WERI-Rb-1 (cell line): Measurements from ENCODE around the gene PSMB9.

Experiments
- DNase-seq: peaks from one replicate; pipeline ENCODE4 v3.0.0-alpha.2; 2020
- H3K27ac ChIP-seq: fragments of 250-450 bp; sonication (Bioruptor Pico); 2 replicates; pipeline ENCODE4 v1.5.1; 2020; ENCODE audit warnings: mild to moderate bottlenecking, moderate library complexity
- H3K27me3 ChIP-seq: fragments of 250-450 bp; sonication (Bioruptor Pico); 2 replicates; pipeline ENCODE4 v1.5.1; 2021; ENCODE audit warnings: mild to moderate bottlenecking, low read depth, moderate library complexity; ENCODE audit not compliant: insufficient read depth, severe bottlenecking
- H3K36me3 ChIP-seq: fragments of 250-450 bp; sonication (Bioruptor Pico); 2 replicates; pipeline ENCODE4 v1.5.1; 2020; ENCODE audit warnings: mild to moderate bottlenecking, moderate library complexity
- H3K4me3 ChIP-seq: 2 replicates; pipeline ENCODE4 v1.5.1; 2011; ENCODE audit warnings: low read depth, mild to moderate bottlenecking, control low read depth, low read length
- H3K9me3 ChIP-seq: fragments of 250-450 bp; sonication (Bioruptor Pico); 2 replicates; pipeline ENCODE4 v1.5.1; 2021; ENCODE audit warnings: mild to moderate bottlenecking, moderate library complexity; ENCODE audit not compliant: severe bottlenecking
- CTCF ChIP-seq: IDR thresholded peaks from 2 replicates; pipeline ENCODE4 v1.5.1; 2011; ENCODE audit warnings: low read depth, mild to moderate bottlenecking, control low read depth, inconsistent platforms, low read length

Gene PSMB9

GRCh38 chr6:32829495-32829894, 24.5 kb upstream of the PSMB9 start:
- Histone ChIP-seq H3K4me3 (no peak overlapping the region), H3K9me3 (no peaks in the 10 kb centered on the region), H3K27me3 (no peaks in the 10 kb centered on the region), H3K27ac (no peak overlapping the region), H3K36me3 (no peaks in the 10 kb centered on the region)
- DNase-seq = no peak
- TF ChIP-seq CTCF = no peak

DNA sequence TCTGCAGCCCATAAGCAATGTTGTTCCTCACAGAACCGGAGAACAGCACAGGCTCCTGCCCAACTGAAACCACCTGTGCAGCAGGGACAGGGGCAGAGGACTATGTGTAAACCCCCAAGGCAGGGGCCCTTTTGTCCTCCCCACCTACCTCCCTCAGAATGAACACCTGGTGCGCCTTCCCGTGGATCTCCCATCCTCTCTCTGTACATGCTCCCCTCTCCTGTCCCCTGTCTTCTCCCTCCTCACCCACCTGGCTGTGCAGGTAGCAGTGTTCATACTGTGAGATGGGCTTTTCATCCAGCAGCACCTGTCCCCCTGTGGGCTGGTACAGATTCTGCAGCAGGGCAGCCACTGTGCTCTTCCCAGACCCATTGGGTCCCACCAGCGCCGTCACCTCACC, 24.0 kb upstream of the PSMB9 start:
- DNase-seq = no peak
- Histone ChIP-seq H3K36me3 (no peaks in the 10 kb centered on the region), H3K27ac (no peak overlapping the region), H3K9me3 (no peaks in the 10 kb centered on the region), H3K4me3 (no peak overlapping the region), H3K27me3 (no peaks in the 10 kb centered on the region)
- TF ChIP-seq CTCF = no peak

DNA sequence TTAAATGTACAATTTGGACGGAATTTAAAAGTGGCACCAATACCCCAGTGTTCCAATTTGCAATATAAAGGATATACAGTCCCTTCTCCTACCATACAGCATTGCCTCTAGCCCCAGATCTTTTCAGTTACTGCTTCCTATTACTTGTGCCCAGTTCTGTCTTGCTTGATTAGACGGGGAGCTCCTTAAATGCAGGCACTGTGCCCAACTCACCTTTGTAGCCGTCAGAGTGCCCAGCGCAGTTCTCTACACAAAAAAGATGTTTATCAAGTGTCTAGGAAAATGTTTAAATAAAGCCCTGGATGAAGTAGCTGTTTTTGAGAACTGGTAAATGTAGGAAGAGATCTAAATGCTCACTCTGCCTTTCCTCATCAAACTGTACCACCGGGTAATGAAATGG, 23.1 kb upstream of the PSMB9 start:
- Histone ChIP-seq H3K27ac (no peak overlapping the region), H3K9me3 (no peaks in the 10 kb centered on the region), H3K27me3 (no peaks in the 10 kb centered on the region), H3K36me3 (no peaks in the 10 kb centered on the region), H3K4me3 (no peak overlapping the region)
- DNase-seq = no peak
- TF ChIP-seq CTCF = no peak

DNA sequence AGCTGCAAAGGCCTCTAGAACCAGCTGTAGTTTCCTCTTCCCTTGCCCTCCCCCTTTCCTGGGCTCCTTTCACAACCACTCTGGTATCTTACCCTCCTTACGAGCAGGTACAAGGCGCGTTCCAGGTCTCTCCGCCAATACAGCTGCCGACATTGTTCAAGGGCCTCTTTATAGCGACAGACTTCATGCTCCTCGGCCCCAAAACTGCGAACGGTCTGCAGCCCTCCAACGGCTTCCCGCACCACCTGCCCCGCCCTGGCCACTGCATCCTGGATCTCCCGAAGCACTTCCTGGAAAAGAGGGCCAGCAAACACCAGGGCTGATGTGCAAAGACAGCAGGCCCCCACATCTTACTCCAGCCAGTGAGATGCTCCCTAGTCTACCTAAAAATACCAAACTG, 21.5 kb upstream of the PSMB9 start:
- Histone ChIP-seq H3K27ac (no peak overlapping the region), H3K9me3 (no peaks in the 10 kb centered on the region), H3K4me3 (no peak overlapping the region), H3K36me3 (no peaks in the 10 kb centered on the region), H3K27me3 (no peaks in the 10 kb centered on the region)
- no peak for TF ChIP-seq CTCF
- DNase-seq = no peak

- Histone ChIP-seq H3K4me3 (no peak overlapping the region), H3K9me3 (no peaks in the 10 kb centered on the region), H3K27me3 (no peaks in the 10 kb centered on the region), H3K27ac (no peak overlapping the region), H3K36me3 (no peaks in the 10 kb centered on the region)
- no peak for DNase-seq
- no peak for TF ChIP-seq CTCF
Measured at GRCh38 chr6:32833664-32834063, 20.3 kb upstream of the PSMB9 start.

DNA sequence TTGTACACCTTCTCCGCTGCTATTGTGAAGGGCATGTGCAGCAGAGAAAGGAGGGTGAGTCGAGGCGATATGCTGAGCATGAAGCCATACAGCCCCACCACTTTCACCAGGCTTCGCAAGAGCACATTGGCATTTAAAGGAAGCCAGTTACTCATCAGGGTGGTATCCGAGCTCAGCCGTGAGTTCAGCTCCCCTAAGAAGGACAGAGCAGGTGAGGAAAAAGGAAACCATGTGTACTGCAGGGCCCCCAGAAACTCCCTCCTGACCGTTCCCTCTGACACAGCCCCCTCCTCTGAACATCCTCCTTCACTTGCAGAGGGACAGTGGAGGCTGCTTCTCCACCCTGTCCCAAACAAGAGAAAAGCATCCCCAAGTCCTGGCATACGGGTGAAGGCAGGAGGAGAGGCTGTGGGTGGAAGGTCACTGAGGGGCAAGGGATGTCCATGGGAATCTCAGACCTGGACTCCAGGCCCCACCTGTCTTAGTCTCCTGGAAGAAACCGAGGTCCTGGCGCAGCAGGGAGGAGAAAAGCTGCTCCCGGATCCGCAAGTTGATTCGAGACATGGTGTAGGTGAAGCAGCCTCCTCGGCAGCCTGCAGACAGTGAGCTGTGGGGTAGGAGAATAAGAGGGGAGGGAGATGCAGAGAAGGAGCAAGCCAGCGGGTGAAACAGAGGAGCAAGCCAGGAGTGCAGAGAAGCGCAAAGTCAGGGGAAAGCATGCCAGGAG, 18.7 kb upstream of the PSMB9 start:
- no peaks in the 10 kb centered on the region for H3K36me3 ChIP-seq
- H3K27me3 ChIP-seq = no peaks in the 10 kb centered on the region
- no peak for TF ChIP-seq CTCF
- H3K9me3 ChIP-seq = no peaks in the 10 kb centered on the region
- H3K4me3 ChIP-seq = no peak overlapping the region
- H3K27ac ChIP-seq = no peak overlapping the region
- no peak for DNase-seq
